ENCODE measurements around the gene TPRN.

GRCh38 chr9:137240841-137241489 lies 40.4 kb upstream of the TPRN start, which contains the start of gene TUBB4B:
- TF ChIP-seq POLR2AphosphoS5 (IDR thresholded peaks at IDR 0.05; ENCODE audit: low read depth, low read length), result peak; percentile 100
- TF ChIP-seq SMC3 (IDR thresholded peaks at IDR 0.05; ENCODE audit: low read depth, low read length), result no peak
- TF ChIP-seq CTCF (IDR thresholded peaks at IDR 0.05), result no peak
- no peak; the same call in 1 of the 2 replicates for TF ChIP-seq TCF12 (IDR thresholded peaks at IDR 0.05)
- TF ChIP-seq MEF2A (IDR thresholded peaks at IDR 0.05; ENCODE audit: borderline replicate concordance, low read depth), result no peak
